ENCODE measurements around the gene TPD52L1.

- TF ChIP-seq EZH2 (IDR thresholded peaks at IDR 0.05; ENCODE audit: insufficient read depth, poor library complexity, severe bottlenecking) = no peak
- TF ChIP-seq EZH2phosphoT487 (IDR thresholded peaks at IDR 0.05; ENCODE audit: insufficient read depth, low read depth) = no peak
Observed at GRCh38 chr6:125188594-125189203, 35.1 kb downstream of the TPD52L1 start.
